GM23338 (cell line): ENCODE data around the gene GOLM1. TPM values are rescaled to one million over a fixed set of nuclear protein-coding genes. Genes with fewer than 3 reads are reported as not detected.

Source experiments
- ATAC-seq: fragments of 200-7000 bp; cut with Tn5 transposase; 3 replicates; pipeline ENCODE4 v1.9.1; 2020
- DNase-seq: peaks from one replicate; pipeline ENCODE4 v3.0.0-alpha.2; 2015; ENCODE audit warnings: low spot score
- H2AFZ ChIP-seq: fragments of 200-600 bp; sonication (generic); 2 replicates; pipeline ENCODE4 v1.8.0; 2016; ENCODE audit warnings: antibody characterized with exemption, mild to moderate bottlenecking, moderate library complexity
- H3F3A ChIP-seq: fragments of 200-600 bp; sonication (generic); replicated peaks from 2 replicates; pipeline ENCODE4 v1.8.0; 2017; ENCODE audit warnings: antibody characterized with exemption, mixed run types, low read depth
- H3K27ac ChIP-seq: fragments of 200-600 bp; sonication (generic); 2 replicates; pipeline ENCODE4 v1.6.1; 2016; ENCODE audit warnings: low read depth
- H3K27me3 ChIP-seq: fragments of 200-600 bp; sonication (generic); 2 replicates; pipeline ENCODE4 v1.8.0; 2016; ENCODE audit warnings: mild to moderate bottlenecking, mixed run types, moderate library complexity; ENCODE audit not compliant: insufficient read depth
- H3K36me3 ChIP-seq: fragments of 200-600 bp; sonication (generic); 2 replicates; pipeline ENCODE4 v1.8.0; 2016; ENCODE audit warnings: mild to moderate bottlenecking; ENCODE audit not compliant: insufficient read depth
- H3K4me1 ChIP-seq: fragments of 200-600 bp; sonication (generic); 2 replicates; pipeline ENCODE4 v1.8.0; 2016; ENCODE audit warnings: mild to moderate bottlenecking, moderate library complexity; ENCODE audit not compliant: insufficient read depth
- H3K4me2 ChIP-seq: fragments of 200-600 bp; sonication (generic); 2 replicates; pipeline ENCODE4 v1.7.1; 2017; ENCODE audit warnings: mixed run types
- H3K4me3 ChIP-seq: fragments of 200-600 bp; sonication (generic); 2 replicates; pipeline ENCODE4 v1.6.1; 2016; ENCODE audit warnings: mixed run types
- H3K79me2 ChIP-seq: fragments of 200-600 bp; sonication (generic); replicated peaks from 2 replicates; pipeline ENCODE4 v1.8.0; 2017; ENCODE audit warnings: mild to moderate bottlenecking; ENCODE audit not compliant: insufficient read depth
- H3K9me2 ChIP-seq: fragments of 200-600 bp; sonication (generic); 2 replicates; pipeline ENCODE4 v1.8.0; 2017; ENCODE audit not compliant: insufficient read depth
- H4K20me1 ChIP-seq: fragments of 200-600 bp; sonication (generic); replicated peaks from 2 replicates; pipeline ENCODE4 v1.8.0; 2017; ENCODE audit warnings: mild to moderate bottlenecking; ENCODE audit not compliant: insufficient read depth
- H3K27ac Mint-ChIP-seq: 2 replicates; pipeline ENCODE4 v1.8.0; 2020; ENCODE audit warnings: inconsistent platforms, mild to moderate bottlenecking, moderate library complexity, mixed read lengths
- H3K27me3 Mint-ChIP-seq: 3 replicates; pipeline ENCODE4 v1.8.0; 2022; ENCODE audit warnings: low read depth, mild to moderate bottlenecking, moderate library complexity, mixed read lengths, inconsistent platforms; ENCODE audit not compliant: insufficient read depth, poor library complexity
- H3K36me3 Mint-ChIP-seq: 3 replicates; pipeline ENCODE4 v1.8.0; 2021; ENCODE audit warnings: low read depth, mild to moderate bottlenecking, inconsistent platforms, moderate library complexity, mixed read lengths
- H3K4me1 Mint-ChIP-seq: 3 replicates; pipeline ENCODE4 v1.8.0; 2020; ENCODE audit warnings: mild to moderate bottlenecking, inconsistent platforms, mixed read lengths
- H3K4me3 Mint-ChIP-seq: 3 replicates; pipeline ENCODE4 v1.8.0; 2021; ENCODE audit warnings: moderate library complexity, mild to moderate bottlenecking, inconsistent platforms, mixed read lengths
- H3K9me3 Mint-ChIP-seq: 3 replicates; pipeline ENCODE4 v1.8.0; 2020; ENCODE audit warnings: moderate library complexity, mild to moderate bottlenecking, inconsistent platforms, mixed read lengths
- CREB1 ChIP-seq: fragments of 250-450 bp; sonication (Bioruptor Pico); IDR thresholded peaks from 2 replicates; pipeline ENCODE4 v1.5.0; 2020; ENCODE audit warnings: low read depth, mild to moderate bottlenecking, moderate library complexity
- EZH2 ChIP-seq: fragments of 200-600 bp; sonication (generic); IDR thresholded peaks from one replicate; pipeline ENCODE4 v1.8.0; 2017; ENCODE audit warnings: antibody characterized with exemption, mild to moderate bottlenecking, low read depth; ENCODE audit not compliant: unreplicated experiment
- EZH2phosphoT487 ChIP-seq: fragments of 200-600 bp; sonication (generic); IDR thresholded peaks from one replicate; pipeline ENCODE4 v1.8.1; 2018; ENCODE audit warnings: antibody characterized with exemption; ENCODE audit not compliant: unreplicated experiment
- JUNB ChIP-seq: IDR thresholded peaks from one replicate; pipeline ENCODE4 v1.6.1; 2016; ENCODE audit warnings: antibody characterized with exemption; ENCODE audit not compliant: unreplicated experiment
- NANOG ChIP-seq: IDR thresholded peaks from 2 replicates; pipeline ENCODE4 v1.6.1; 2016; ENCODE audit warnings: antibody characterized with exemption, borderline replicate concordance
- POLR2AphosphoS5 ChIP-seq: IDR thresholded peaks from 2 replicates; pipeline ENCODE4 v1.6.1; 2016; ENCODE audit warnings: antibody characterized with exemption, low read depth
- STAT1 ChIP-seq: IDR thresholded peaks from one replicate; pipeline ENCODE4 v1.6.1; 2016; ENCODE audit warnings: antibody characterized with exemption; ENCODE audit not compliant: unreplicated experiment
- ZNF114 ChIP-seq: fragments of 250-450 bp; sonication (Bioruptor Pico); IDR thresholded peaks from 2 replicates; pipeline ENCODE4 v1.5.0; 2020; ENCODE audit warnings: mild to moderate bottlenecking, moderate library complexity
- ZNF331 ChIP-seq: fragments of 250-450 bp; sonication (Bioruptor Pico); IDR thresholded peaks from 2 replicates; pipeline ENCODE4 v1.5.0; 2020; ENCODE audit warnings: low read depth, mild to moderate bottlenecking, moderate library complexity
- polyA plus RNA-seq: library from polyadenylated mRNA; unstranded; fragments of >200 nt; fragmentation: Nextera tagmentation; extraction: Ambion mirVana; gene quantifications from 2 replicates; pipeline ENCODE4 v1.2.1, GENCODE V29; 2016
- total RNA-seq: library from RNA; depleted of rRNA; stranded (reverse); fragments of >200 nt; shearing (Covaris generic); gene quantifications from 2 replicates; pipeline ENCODE4 v1.2.3, GENCODE V29; 2014
- TF ChIP-seq, protein P1 (sequence below), 2 experiments: fragments of 200-600 bp in 1 of 2; sonication (generic) in 1 of 2; conservative IDR thresholded peaks; 2 replicates each; pipeline versions ENCODE4 v1.5.1 to v1.6.1; 2016 to 2017; ENCODE audit warnings: antibody characterized with exemption in 2 of 2, low read depth in 2 of 2, mild to moderate bottlenecking in 2 of 2, moderate library complexity in 1 of 2
- TF ChIP-seq, protein P2 (sequence below): IDR thresholded peaks from one replicate; pipeline ENCODE4 v1.6.1; 2018; ENCODE audit warnings: antibody characterized with exemption; ENCODE audit not compliant: unreplicated experiment
- TF ChIP-seq, protein P3 (sequence below): IDR thresholded peaks from 2 replicates; pipeline ENCODE4 v1.6.1; 2016; ENCODE audit warnings: antibody characterized with exemption

The GOLM1 gene
- total and polyA plus RNA-seq, 2 experiments from 2014 or later: 58.3 to 92.4 TPM

- TF ChIP-seq STAT1 (no peak), POLR2AphosphoS5 (no peak), ZNF114 (CRISPR knock-in tag) (no peak), EZH2phosphoT487 (no peak), CREB1 (CRISPR knock-in tag) (no peak), NANOG (no peak)
- TF ChIP-seq, protein P1, sequence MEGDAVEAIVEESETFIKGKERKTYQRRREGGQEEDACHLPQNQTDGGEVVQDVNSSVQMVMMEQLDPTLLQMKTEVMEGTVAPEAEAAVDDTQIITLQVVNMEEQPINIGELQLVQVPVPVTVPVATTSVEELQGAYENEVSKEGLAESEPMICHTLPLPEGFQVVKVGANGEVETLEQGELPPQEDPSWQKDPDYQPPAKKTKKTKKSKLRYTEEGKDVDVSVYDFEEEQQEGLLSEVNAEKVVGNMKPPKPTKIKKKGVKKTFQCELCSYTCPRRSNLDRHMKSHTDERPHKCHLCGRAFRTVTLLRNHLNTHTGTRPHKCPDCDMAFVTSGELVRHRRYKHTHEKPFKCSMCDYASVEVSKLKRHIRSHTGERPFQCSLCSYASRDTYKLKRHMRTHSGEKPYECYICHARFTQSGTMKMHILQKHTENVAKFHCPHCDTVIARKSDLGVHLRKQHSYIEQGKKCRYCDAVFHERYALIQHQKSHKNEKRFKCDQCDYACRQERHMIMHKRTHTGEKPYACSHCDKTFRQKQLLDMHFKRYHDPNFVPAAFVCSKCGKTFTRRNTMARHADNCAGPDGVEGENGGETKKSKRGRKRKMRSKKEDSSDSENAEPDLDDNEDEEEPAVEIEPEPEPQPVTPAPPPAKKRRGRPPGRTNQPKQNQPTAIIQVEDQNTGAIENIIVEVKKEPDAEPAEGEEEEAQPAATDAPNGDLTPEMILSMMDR (conservative IDR thresholded peaks at IDR 0.05; ENCODE audit: low read depth in 2 of 2): no peak
- TF ChIP-seq, protein P2, sequence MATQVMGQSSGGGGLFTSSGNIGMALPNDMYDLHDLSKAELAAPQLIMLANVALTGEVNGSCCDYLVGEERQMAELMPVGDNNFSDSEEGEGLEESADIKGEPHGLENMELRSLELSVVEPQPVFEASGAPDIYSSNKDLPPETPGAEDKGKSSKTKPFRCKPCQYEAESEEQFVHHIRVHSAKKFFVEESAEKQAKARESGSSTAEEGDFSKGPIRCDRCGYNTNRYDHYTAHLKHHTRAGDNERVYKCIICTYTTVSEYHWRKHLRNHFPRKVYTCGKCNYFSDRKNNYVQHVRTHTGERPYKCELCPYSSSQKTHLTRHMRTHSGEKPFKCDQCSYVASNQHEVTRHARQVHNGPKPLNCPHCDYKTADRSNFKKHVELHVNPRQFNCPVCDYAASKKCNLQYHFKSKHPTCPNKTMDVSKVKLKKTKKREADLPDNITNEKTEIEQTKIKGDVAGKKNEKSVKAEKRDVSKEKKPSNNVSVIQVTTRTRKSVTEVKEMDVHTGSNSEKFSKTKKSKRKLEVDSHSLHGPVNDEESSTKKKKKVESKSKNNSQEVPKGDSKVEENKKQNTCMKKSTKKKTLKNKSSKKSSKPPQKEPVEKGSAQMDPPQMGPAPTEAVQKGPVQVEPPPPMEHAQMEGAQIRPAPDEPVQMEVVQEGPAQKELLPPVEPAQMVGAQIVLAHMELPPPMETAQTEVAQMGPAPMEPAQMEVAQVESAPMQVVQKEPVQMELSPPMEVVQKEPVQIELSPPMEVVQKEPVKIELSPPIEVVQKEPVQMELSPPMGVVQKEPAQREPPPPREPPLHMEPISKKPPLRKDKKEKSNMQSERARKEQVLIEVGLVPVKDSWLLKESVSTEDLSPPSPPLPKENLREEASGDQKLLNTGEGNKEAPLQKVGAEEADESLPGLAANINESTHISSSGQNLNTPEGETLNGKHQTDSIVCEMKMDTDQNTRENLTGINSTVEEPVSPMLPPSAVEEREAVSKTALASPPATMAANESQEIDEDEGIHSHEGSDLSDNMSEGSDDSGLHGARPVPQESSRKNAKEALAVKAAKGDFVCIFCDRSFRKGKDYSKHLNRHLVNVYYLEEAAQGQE: no peak
- TF ChIP-seq, protein P3, sequence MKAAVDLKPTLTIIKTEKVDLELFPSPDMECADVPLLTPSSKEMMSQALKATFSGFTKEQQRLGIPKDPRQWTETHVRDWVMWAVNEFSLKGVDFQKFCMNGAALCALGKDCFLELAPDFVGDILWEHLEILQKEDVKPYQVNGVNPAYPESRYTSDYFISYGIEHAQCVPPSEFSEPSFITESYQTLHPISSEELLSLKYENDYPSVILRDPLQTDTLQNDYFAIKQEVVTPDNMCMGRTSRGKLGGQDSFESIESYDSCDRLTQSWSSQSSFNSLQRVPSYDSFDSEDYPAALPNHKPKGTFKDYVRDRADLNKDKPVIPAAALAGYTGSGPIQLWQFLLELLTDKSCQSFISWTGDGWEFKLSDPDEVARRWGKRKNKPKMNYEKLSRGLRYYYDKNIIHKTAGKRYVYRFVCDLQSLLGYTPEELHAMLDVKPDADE: no peak
These were observed 16.5 kb downstream of the GOLM1 start (continued) for GRCh38 chr9:86082870-86083269.

GRCh38 chr9:86079865-86080469 lies 19.4 kb downstream of the GOLM1 start:
- no peaks in the 10 kb centered on the region for H3K4me1 ChIP-seq
- peaks cover 29% of the 10 kb centered on the region for H3K4me1 Mint-ChIP-seq
- peaks cover 15% of the 10 kb centered on the region for H4K20me1 ChIP-seq
- no peak for DNase-seq
- no peak overlapping the region for H3K4me2 ChIP-seq
- peaks cover 48% of the 10 kb centered on the region for H3K36me3 Mint-ChIP-seq
- H3K27ac Mint-ChIP-seq: no peak overlapping the region; the same call in 1 of the 2 replicates
- no peaks in the 10 kb centered on the region for H3F3A ChIP-seq
- H3K27me3 Mint-ChIP-seq: peaks cover 5% of the 10 kb centered on the region
- H3K9me2 ChIP-seq: 0 out of 2 replicates have a peak, but pooled peaks cover 2% of the 10 kb centered on the region
- H3K79me2 ChIP-seq: peaks cover 34% of the 10 kb centered on the region
- no peak overlapping the region for H3K4me3 ChIP-seq
- H2AFZ ChIP-seq: no peak overlapping the region
- H3K36me3 ChIP-seq: no peaks in the 10 kb centered on the region; the same call in 1 of the 2 replicates
- no peak overlapping the region for H3K27ac ChIP-seq
- no peak for ATAC-seq
- no peaks in the 10 kb centered on the region for H3K9me3 Mint-ChIP-seq
- H3K27me3 ChIP-seq: no peaks in the 10 kb centered on the region
- H3K4me3 Mint-ChIP-seq: no peak overlapping the region
- TF ChIP-seq JUNB (no peak), EZH2 (no peak), NANOG (no peak), POLR2AphosphoS5 (no peak), STAT1 (no peak), CREB1 (CRISPR knock-in tag) (no peak), ZNF331 (CRISPR knock-in tag) (no peak), ZNF114 (CRISPR knock-in tag) (no peak), EZH2phosphoT487 (no peak)
- TF ChIP-seq, protein P1 (conservative IDR thresholded peaks at IDR 0.05; ENCODE audit: low read depth in 2 of 2): no peak
- TF ChIP-seq, protein P3: no peak
- TF ChIP-seq, protein P2: no peak
